ENCODE results near the gene PSAP. TPM values are rescaled to one million over a fixed set of nuclear protein-coding genes. Genes with fewer than 3 reads are reported as not detected.

Gene PSAP
- total RNA-seq, 1 experiment from 2014 or later, result 1,316 TPM

DNA sequence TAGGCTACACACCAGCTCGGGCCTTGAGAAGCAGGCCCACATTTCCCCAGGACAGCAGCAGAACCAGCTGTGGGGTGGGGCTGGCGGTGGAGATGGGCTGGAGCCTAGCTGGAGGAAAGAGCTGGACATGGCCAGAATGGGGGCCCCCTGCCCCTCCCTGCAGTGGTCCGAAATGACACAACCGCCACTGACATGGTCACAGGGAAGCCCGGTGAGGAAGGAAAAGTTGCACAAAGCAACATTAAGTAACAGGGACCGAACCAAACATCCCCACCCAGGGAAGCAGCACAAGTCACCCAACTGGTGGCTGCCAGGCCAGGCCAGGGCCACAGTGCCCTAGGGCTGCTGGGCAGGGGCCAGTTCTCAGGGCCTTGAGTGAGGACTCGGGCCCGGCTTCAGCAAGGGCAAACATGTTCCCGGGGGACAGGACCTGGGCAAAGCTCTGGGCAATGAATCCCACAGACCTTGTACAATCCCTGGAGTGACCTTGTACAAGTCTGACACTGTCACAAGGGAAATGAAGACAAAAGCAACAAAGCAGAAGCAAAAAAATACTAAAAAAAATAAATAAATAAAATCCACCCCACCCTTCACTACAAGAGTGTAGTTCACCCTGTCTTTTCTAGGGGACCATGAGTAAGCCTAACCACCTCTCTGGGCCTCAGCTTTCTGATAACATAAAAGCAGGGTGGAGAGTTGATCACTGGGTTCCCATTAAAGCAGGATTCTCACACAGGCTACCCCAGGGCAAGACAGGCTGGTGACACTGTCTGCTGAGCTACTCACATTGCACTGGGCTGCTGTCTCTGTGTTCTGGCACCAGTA lies 33.0 kb downstream of the PSAP start:
- H3K9me3 Mint-ChIP-seq (ENCODE audit: unreplicated experiment), result no peaks in the 10 kb centered on the region
- TF ChIP-seq, protein P1, sequence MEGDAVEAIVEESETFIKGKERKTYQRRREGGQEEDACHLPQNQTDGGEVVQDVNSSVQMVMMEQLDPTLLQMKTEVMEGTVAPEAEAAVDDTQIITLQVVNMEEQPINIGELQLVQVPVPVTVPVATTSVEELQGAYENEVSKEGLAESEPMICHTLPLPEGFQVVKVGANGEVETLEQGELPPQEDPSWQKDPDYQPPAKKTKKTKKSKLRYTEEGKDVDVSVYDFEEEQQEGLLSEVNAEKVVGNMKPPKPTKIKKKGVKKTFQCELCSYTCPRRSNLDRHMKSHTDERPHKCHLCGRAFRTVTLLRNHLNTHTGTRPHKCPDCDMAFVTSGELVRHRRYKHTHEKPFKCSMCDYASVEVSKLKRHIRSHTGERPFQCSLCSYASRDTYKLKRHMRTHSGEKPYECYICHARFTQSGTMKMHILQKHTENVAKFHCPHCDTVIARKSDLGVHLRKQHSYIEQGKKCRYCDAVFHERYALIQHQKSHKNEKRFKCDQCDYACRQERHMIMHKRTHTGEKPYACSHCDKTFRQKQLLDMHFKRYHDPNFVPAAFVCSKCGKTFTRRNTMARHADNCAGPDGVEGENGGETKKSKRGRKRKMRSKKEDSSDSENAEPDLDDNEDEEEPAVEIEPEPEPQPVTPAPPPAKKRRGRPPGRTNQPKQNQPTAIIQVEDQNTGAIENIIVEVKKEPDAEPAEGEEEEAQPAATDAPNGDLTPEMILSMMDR (IDR thresholded peaks at IDR 0.05; ENCODE audit: insufficient read depth in 1 of 2, low read depth in 1 of 2, low read length in 1 of 2, severe bottlenecking in 1 of 2, unreplicated experiment in 1 of 2), result no peak
- Histone ChIP-seq H3K27me3 (replicated peaks; ENCODE audit: control insufficient read depth, insufficient read depth, low read length) (no peaks in the 10 kb centered on the region), H3K4me1 (no peaks in the 10 kb centered on the region), H3K4me3 (ENCODE audit: low read depth, low read length) (no peak overlapping the region), H3K9me3 (no peaks in the 10 kb centered on the region), H3K36me3 (ENCODE audit: control insufficient read depth, insufficient read depth, low read length) (peaks cover 26% of the 10 kb centered on the region)
- peaks cover 96% of the 10 kb centered on the region for H3K36me3 Mint-ChIP-seq (ENCODE audit: insufficient read depth, unreplicated experiment)
- ChIA-PET CTCF (interaction anchor here (1.4 kb wide), 1 partner anchor 110 kb away, joined by 3 read pairs; no protein-coding TSS in a partner anchor), POLR2A (no interaction called here)
- H3K4me3 Mint-ChIP-seq (ENCODE audit: unreplicated experiment), result no peak overlapping the region
- no peak overlapping the region for H3K27ac Mint-ChIP-seq (ENCODE audit: unreplicated experiment)
- no peak for DNase-seq
- intact Hi-C loops (cut with micrococcal nuclease; ENCODE audit: unreplicated experiment), result no loop called here
- H3K4me1 Mint-ChIP-seq (ENCODE audit: low read depth, unreplicated experiment), result peaks cover 7% of the 10 kb centered on the region
- BruUV-seq (replicated peaks), result no TSS peak
- no peaks in the 10 kb centered on the region for H3K27me3 Mint-ChIP-seq (ENCODE audit: insufficient read depth, unreplicated experiment)

DNA sequence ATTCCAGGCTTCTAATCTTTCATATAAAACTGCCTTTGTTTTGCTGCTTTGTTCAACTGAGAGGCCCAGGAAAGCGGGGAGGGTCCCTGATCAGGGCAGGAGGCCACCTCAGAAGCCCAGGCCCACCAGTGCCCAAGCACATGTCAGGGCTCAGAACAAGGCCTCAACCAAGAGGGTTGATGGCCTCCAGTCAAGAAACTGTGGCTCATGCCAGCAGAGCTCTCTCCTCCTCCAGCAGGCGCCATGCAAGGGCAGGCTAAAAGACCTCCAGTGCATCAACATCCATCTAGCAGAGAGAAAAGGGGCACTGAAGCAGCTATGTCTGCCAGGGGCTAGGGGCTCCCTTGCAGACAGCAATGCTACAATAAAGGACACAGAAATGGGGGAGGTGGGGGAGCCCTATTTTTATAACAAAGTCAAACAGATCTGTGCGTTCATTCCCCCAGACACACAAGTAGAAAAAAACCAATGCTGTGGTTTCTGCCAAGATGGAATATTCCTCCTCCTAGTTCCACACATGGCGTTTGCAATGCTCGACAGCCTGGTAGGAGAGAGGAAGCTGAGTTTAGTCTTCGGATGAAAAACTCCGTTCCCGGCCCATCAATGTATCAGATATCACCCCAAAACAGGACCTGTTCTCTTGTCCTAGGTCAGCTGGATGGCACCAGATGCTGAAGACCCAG lies 34.0 kb downstream of the PSAP start:
- Histone ChIP-seq H3K4me3 (ENCODE audit: low read depth, low read length) (no peak overlapping the region), H3K4me1 (no peaks in the 10 kb centered on the region), H3K27me3 (replicated peaks; ENCODE audit: control insufficient read depth, insufficient read depth, low read length) (no peaks in the 10 kb centered on the region), H3K9me3 (no peaks in the 10 kb centered on the region), H3K36me3 (ENCODE audit: control insufficient read depth, insufficient read depth, low read length) (peaks cover 26% of the 10 kb centered on the region)
- H3K9me3 Mint-ChIP-seq (ENCODE audit: unreplicated experiment), result no peaks in the 10 kb centered on the region
- no peak for DNase-seq
- no peak overlapping the region for H3K4me3 Mint-ChIP-seq (ENCODE audit: unreplicated experiment)
- H3K27me3 Mint-ChIP-seq (ENCODE audit: insufficient read depth, unreplicated experiment), result no peaks in the 10 kb centered on the region
- H3K27ac Mint-ChIP-seq (ENCODE audit: unreplicated experiment), result no peak overlapping the region
- H3K36me3 Mint-ChIP-seq (ENCODE audit: insufficient read depth, unreplicated experiment), result peaks cover 89% of the 10 kb centered on the region
- POLR2A ChIA-PET, result no interaction called here
- intact Hi-C loops (cut with micrococcal nuclease; ENCODE audit: unreplicated experiment), result no loop called here
- CTCF ChIA-PET, result interaction anchor here (0.5 kb wide), 1 partner anchor 736 kb away, joined by 4 read pairs; no protein-coding TSS in a partner anchor
- TF ChIP-seq, protein P1 (IDR thresholded peaks at IDR 0.05; ENCODE audit: insufficient read depth in 1 of 2, low read depth in 1 of 2, low read length in 1 of 2, severe bottlenecking in 1 of 2, unreplicated experiment in 1 of 2), result no peak
- H3K4me1 Mint-ChIP-seq (ENCODE audit: low read depth, unreplicated experiment), result peaks cover 7% of the 10 kb centered on the region
- TSS peak; percentile 90 for BruUV-seq (replicated peaks)

DNA sequence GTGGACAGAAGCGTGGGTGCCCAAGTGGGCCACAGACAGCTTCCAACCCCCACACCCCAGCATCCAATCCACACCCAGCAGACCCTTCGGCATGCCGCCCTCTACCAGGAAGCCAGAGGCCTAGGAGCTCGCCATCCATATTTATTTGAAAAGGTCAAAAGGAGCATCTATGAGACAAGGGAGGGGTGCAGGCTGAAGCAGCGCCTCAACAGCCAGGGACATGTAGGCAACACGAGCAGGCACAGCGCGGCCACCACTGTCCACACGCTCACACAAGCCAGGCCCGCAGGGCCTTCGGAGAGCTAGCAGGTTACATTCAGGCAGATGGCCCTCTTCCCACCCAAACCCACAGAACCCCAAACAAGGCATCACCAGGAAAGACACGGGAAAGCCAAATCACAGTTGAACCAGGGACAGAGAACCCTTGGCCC lies 34.6 kb downstream of the PSAP start:
- Mint-ChIP-seq H3K4me1 (ENCODE audit: low read depth, unreplicated experiment) (peaks cover 7% of the 10 kb centered on the region), H3K27me3 (ENCODE audit: insufficient read depth, unreplicated experiment) (no peaks in the 10 kb centered on the region), H3K9me3 (ENCODE audit: unreplicated experiment) (no peaks in the 10 kb centered on the region), H3K36me3 (ENCODE audit: insufficient read depth, unreplicated experiment) (peaks cover 88% of the 10 kb centered on the region), H3K4me3 (ENCODE audit: unreplicated experiment) (no peak overlapping the region), H3K27ac (ENCODE audit: unreplicated experiment) (peak overlapping the region; percentile 20)
- CTCF ChIA-PET, result interaction anchor here (0.5 kb wide), 1 partner anchor 736 kb away, joined by 4 read pairs; no protein-coding TSS in a partner anchor
- Histone ChIP-seq H3K27me3 (replicated peaks; ENCODE audit: control insufficient read depth, insufficient read depth, low read length) (no peaks in the 10 kb centered on the region), H3K9me3 (no peaks in the 10 kb centered on the region), H3K4me3 (ENCODE audit: low read depth, low read length) (no peak overlapping the region), H3K36me3 (ENCODE audit: control insufficient read depth, insufficient read depth, low read length) (peaks cover 26% of the 10 kb centered on the region), H3K4me1 (no peaks in the 10 kb centered on the region)
- intact Hi-C loops (cut with micrococcal nuclease; ENCODE audit: unreplicated experiment), result no loop called here
- POLR2A ChIA-PET, result no interaction called here
- no TSS peak for BruUV-seq (replicated peaks)
- TF ChIP-seq, protein P1 (IDR thresholded peaks at IDR 0.05; ENCODE audit: insufficient read depth in 1 of 2, low read depth in 1 of 2, low read length in 1 of 2, severe bottlenecking in 1 of 2, unreplicated experiment in 1 of 2), result no peak
- no peak for DNase-seq
